A549 (cell line): Measurements from ENCODE around the gene MYO15B.

Experiments used
- BCL3 ChIP-seq: fragments of >200 bp; sonication (Bioruptor Twin); formaldehyde crosslinking; IDR thresholded peaks from 3 replicates; pipeline ENCODE4 v1.6.1; 2016
- CTCF ChIP-seq: fragments of >200 bp; sonication (Bioruptor Twin); formaldehyde crosslinking; IDR thresholded peaks from 3 replicates; pipeline ENCODE4 v1.5.1; 2016
- JUNB ChIP-seq: fragments of >200 bp; sonication (Bioruptor Twin); formaldehyde crosslinking; IDR thresholded peaks from 2 replicates; pipeline ENCODE4 v1.6.1; 2016
- MAX ChIP-seq: IDR thresholded peaks from 2 replicates; pipeline ENCODE4 v1.6.1; 2012
- POLR2A ChIP-seq: IDR thresholded peaks from 2 replicates; pipeline ENCODE4 v1.6.1; 2012; ENCODE audit warnings: mild to moderate bottlenecking, low read length
- RAD21 ChIP-seq, 2 experiments: fragments of >200 bp in 1 of 2; sonication (Bioruptor Twin) in 1 of 2; formaldehyde crosslinking in 1 of 2; IDR thresholded peaks in 1 of 2; conservative IDR thresholded peaks in 1 of 2; 2 replicates in 1 of 2; 3 replicates in 1 of 2; pipeline ENCODE4 v1.6.1; 2012 to 2018; ENCODE audit warnings: inconsistent platforms in 1 of 2
- REST ChIP-seq: fragments of 200-600 bp; sonication (generic); IDR thresholded peaks from 2 replicates; pipeline ENCODE4 v1.6.1; 2016; ENCODE audit warnings: antibody characterized with exemption, mild to moderate bottlenecking, moderate library complexity
- RNF2 ChIP-seq: fragments of 200-600 bp; sonication (generic); IDR thresholded peaks from 2 replicates; pipeline ENCODE4 v1.6.1; 2016; ENCODE audit warnings: low read depth, mild to moderate bottlenecking, antibody characterized with exemption, moderate library complexity, borderline replicate concordance
- SREBF2 ChIP-seq: fragments of 450-650 bp; IDR thresholded peaks from 2 replicates; pipeline ENCODE4 v1.6.1; 2014; ENCODE audit warnings: mild to moderate bottlenecking, moderate library complexity
- USF2 ChIP-seq: fragments of 450-650 bp; IDR thresholded peaks from 2 replicates; pipeline ENCODE4 v1.6.1; 2014; ENCODE audit warnings: antibody characterized with exemption

GRCh38 chr17:75643643-75644017, 56.0 kb downstream of the MYO15B start:
- TF ChIP-seq REST (no peak), CTCF (no peak), USF2 (no peak), RNF2 (no peak), BCL3 (no peak), JUNB (no peak), RAD21 (conservative IDR thresholded peaks at IDR 0.05 in 1 of 2, IDR thresholded peaks at IDR 0.05 in 1 of 2) (no peak), SREBF2 (no peak), MAX (no peak), POLR2A (no peak)
